ENCODE data around the gene POGZ.

Gene POGZ

DNA sequence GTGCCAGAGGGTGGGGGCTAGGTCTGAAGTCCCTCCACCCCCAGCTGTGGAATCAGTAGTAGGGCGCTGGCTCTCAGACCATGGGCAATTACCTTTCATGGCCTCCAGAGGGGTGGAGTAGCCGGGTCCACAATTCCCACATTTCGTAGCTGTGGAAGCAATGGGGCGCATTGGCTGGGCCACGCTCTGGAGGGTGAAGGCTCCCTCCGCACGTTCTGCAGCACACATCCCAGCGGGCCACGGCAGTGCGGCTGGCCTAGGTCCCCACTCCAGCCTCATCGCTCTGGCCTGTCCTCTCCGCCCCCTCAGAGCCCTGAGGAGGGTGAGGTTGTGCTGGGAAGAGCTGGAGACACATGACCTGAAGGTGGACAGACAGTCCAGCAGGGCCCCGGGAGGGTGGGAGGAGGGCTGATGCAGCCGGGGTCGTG lies 89.7 kb downstream of the POGZ start:
- no peak for DNase-seq

DNA sequence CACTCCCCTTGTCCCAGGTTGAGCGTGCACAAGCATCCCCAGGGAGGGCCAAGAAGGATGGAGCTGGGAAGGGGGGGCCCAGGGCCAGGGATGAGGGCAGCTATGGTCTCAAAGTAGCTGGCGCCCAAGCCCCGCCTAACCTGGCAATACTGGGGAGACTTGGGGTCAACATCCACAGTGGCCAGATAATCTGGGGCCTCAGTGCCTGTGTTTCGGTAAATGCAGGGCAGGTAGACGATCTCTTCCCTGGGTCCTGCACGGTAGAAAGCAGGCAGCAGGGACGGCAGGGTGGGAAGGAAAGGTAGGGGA lies 90.0 kb downstream of the POGZ start:
- DNase-seq, result no peak

DNA sequence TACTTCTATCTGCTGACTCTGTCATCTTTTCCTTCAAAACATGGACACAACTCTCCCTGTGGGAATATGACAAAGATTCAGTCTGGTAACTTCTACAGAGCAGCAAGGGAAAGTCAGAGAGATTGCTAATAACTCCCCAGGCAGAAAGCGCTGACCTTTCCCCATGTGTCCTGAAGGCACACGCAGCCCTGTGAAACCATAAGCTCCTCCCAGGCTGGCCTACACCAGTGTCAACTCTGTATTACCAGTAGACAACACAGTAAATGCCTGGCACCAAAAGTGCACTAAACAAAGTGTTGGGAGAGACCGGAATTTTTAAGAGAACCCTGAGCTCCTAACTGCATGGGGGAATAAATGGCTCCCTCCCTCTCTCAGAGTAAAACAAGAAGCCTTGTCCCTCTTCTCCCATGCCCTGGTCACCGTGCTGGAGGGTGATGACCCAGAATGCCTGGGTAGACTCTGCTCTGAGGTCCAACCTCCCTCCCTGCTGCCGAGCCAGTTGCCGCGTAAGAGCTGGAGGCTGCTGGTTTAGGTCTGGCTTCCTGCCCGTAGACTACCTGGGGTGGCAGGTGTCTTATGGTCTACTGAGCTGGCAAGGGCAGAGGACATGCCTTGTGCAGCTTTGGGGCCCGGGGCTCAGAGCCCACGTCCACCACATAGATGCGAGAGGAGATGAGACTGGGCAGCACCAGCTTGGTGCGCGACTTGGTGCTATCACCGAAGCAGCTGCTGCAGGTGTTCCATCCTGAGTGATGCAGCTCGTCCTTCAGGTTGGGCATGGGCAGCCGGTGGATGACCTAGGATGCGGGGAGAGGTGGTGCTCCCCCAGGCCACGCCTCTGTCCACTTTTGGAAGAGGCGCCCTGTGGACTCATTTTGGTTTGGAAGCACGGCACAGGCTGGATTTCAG lies 90.6 kb downstream of the POGZ start:
- peak; percentile 31 for DNase-seq

DNA sequence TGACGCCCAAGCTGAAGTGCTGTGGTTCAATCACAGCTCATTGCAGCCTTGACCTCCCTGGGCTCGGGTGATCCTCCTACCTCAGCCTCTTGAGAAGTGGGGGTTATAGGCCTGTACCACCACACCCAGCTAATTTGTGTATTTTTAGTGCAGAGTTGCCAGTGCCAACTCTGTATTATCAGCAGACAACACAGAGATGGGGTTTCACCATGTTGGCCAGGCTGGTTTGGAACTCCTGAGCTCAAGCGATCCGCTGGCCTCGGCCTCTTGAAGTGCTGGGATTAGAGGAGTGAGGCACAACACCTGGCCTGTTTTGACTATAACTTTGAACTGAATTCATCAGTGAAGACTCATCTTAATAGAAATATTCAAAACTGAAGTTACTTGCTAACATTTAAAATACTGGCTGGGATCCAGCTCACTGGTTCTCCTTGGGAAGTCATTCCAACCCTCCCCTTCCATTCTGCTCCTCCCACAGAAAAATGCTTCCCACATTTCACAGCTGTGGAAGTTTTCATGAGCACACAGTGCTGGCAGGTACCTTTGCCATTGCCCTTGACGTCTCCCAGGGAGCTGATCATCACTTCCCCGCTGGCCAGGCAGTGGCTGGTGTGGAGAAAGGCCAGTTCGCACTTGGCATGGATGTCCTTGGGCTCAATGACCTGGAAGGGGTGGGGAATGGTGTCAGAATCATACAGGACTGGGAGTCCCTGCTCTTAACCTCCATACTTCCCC lies 91.5 kb downstream of the POGZ start:
- DNase-seq, result no peak

DNA sequence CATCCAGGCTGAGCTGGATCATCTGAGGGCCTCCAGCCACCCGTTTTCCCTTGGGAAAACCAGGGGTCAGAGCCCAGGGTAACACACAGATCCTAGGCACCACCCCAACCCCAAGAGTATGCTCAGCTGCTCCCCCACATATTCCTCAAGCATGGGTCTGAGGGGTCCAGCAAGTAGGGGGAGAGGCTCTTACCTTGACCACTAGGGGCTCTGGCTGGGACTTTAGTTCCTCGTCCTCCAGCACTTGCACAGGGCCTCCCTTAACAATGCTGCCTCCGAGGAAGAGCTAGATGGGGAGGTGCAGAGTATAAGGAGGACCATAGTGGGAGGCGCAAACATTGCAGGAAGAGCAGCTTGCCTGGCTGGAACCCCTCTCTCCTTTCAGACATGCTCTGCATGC lies 94.3 kb downstream of the POGZ start:
- no peak for DNase-seq

DNA sequence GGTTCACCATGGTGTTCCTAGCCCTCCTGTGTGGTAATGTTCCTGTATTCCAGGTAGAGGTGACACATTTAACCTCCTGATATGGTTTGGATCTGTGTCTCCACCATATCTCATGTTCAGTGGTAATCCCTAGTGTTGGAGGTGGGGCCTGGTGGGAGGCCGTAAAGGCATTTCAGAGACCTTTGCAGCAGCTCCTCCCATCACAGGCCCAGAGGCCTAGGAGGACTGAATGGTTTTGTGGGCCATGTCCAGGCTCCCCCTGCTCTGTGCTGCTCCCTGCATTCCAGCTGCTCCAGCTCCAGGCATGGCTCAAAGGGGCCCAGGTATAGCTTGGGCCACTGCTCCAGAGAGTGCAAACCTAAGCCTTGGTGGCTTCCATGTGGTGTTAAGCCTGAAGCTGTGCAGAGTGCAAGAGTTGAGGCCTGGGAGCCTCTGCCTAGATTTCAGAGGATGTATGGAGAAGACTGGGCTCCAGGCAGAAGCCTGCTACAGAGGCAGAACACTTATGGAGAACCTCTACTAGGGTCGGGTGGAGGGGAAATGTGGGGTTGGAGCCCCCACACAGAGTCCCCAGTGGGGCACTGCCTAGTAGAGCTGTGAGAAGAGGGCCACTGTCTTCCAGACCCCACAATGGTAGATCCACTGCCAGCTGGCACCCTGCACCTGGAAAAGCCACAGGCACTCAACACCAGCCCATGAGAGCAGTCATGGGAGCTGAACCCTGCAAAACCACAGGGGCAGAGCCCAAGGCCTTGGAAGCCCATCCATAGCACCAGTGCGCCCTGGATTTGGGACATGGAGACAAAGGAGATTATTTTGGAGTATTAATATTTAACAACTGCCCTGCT lies 96.8 kb downstream of the POGZ start:
- no peak for DNase-seq

DNA sequence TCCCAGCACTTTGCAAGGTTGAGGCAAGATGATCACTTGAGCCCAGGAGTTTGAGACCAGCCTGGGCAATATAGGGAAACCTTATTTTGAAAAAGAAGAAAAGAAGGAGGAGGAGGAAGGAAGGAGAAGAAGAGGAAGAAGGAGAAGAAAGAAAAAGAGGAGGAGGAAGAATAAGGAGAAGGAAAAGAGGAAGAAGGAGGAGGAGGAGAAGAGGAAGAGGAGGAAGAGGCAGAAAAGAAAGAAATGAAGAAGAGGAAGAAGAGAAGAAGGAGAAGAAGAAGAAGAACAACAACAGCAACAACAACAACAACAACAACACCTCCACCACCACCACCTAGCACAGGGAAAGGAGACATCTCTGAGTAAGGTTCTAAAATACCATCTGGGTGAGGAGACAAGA lies 97.4 kb downstream of the POGZ start:
- no peak for DNase-seq

DNA sequence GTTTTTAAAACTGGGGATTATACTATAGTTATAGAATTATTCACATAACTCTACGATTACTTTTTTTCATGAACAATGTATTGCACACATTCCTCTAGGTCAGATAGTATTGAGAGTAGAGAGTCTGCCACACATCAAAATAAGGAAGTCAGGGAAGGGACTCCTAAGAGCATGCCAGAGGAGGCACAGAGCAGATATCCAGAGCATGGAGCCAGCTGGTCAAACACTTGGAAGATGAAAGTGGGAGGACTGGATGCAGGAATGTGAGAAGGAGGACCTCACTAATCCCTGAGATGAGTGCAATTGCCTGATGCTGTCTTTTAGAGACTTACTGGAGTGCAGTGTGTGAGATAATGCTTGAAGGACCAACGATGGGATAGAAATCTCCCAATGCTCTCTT lies 102.6 kb downstream of the POGZ start:
- no peak for DNase-seq
